ENCODE data around the gene PLEKHG5. TPM values are rescaled to one million over a fixed set of nuclear protein-coding genes. Genes with fewer than 3 reads are reported as not detected.

Gene PLEKHG5
- total and polyA plus RNA-seq, 10 of the 15 experiments (the other 5 are each of a cell fraction or from before 2014, with no cell fraction given), result 0.04 to 1.1 (median 0.18) TPM; not detected in 1

DNA sequence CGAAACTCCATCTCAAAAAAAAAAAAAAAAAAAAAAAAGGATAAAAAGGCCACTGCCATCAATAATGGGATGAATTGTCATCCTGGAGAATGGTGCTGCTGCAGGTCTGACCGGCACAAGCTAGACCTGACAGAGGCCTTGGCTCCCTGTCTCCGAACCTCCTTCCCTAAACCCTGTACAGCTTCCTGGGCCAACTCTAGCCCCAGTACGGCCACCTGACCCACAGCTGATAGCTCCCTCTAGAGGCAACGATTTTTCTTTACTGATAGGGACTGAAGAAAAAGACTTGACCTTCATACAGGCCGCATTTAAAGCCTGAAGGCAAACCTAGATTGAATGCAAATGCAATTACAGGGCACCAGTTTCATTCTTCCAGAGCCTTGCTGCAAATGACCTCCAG lies 32.1 kb upstream of the PLEKHG5 start:
- no peaks in the 10 kb centered on the region for H3K27me3 ChIP-seq (replicated peaks in 1 of 2; ENCODE audit: control insufficient read depth in 2 of 2, insufficient read depth in 2 of 2, low read length in 1 of 2)
- no peak overlapping the region for H3K4me2 ChIP-seq (ENCODE audit: control insufficient read depth, insufficient read depth)
- FAIRE-seq (no peak), ATAC-seq (peak; percentile 71), DNase-seq (ENCODE audit: low read depth, low spot score) (no peak)
- TF ChIP-seq RAD21 (IDR thresholded peaks at IDR 0.05; ENCODE audit: insufficient read depth, low read depth, low read length), result 0 out of 2 replicates have a peak, but pooled peaks have one; percentile 23
- no peak for TF ChIP-seq SREBF1 (IDR thresholded peaks at IDR 0.05; ENCODE audit: low read length)
- TF ChIP-seq, protein P1, sequence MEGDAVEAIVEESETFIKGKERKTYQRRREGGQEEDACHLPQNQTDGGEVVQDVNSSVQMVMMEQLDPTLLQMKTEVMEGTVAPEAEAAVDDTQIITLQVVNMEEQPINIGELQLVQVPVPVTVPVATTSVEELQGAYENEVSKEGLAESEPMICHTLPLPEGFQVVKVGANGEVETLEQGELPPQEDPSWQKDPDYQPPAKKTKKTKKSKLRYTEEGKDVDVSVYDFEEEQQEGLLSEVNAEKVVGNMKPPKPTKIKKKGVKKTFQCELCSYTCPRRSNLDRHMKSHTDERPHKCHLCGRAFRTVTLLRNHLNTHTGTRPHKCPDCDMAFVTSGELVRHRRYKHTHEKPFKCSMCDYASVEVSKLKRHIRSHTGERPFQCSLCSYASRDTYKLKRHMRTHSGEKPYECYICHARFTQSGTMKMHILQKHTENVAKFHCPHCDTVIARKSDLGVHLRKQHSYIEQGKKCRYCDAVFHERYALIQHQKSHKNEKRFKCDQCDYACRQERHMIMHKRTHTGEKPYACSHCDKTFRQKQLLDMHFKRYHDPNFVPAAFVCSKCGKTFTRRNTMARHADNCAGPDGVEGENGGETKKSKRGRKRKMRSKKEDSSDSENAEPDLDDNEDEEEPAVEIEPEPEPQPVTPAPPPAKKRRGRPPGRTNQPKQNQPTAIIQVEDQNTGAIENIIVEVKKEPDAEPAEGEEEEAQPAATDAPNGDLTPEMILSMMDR (IDR thresholded peaks at IDR 0.05 in 2 of 3, conservative IDR thresholded peaks at IDR 0.05 in 1 of 3; ENCODE audit: control insufficient read depth in 2 of 3, extremely low read depth in 1 of 3, insufficient read depth in 1 of 3, low read depth in 3 of 3, low read length in 3 of 3), result peak; percentile 31 to 47 (median 35); a peak in 4 of 6 replicates
- TF ChIP-seq, protein P2, sequence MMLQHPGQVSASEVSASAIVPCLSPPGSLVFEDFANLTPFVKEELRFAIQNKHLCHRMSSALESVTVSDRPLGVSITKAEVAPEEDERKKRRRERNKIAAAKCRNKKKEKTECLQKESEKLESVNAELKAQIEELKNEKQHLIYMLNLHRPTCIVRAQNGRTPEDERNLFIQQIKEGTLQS (IDR thresholded peaks at IDR 0.05; ENCODE audit: borderline replicate concordance, extremely low read depth, low read depth, low read length), result no peak
- TF ChIP-seq DPF2 (IDR thresholded peaks at IDR 0.05), result no peak
- no peaks in the 10 kb centered on the region for H3K4me1 ChIP-seq (ENCODE audit: control insufficient read depth, insufficient read depth, low read length)
- no TSS peak for BruUV-seq (replicated peaks)
- intact Hi-C loops (cut with micrococcal nuclease; ENCODE audit: unreplicated experiment), result no loop called here
- no peaks in the 10 kb centered on the region for H3K79me2 ChIP-seq (ENCODE audit: control insufficient read depth, insufficient read depth, low read length)
- POLR2A ChIA-PET, result interaction anchor here (0.8 kb wide), 2 partner anchors 32 to 33 kb away, joined by 3 to 5 read pairs; partner anchors contain the start of gene PLEKHG5
- WGBS (ENCODE audit: insufficient coverage, insufficient replicate concordance, low lambda C conversion rate, missing lambda C conversion rate), result 50% methylated on average over 4 of the region's 6 CpGs
- no peak overlapping the region for H2AFZ ChIP-seq (ENCODE audit: control insufficient read depth, low read depth, low read length)
- H3K27ac ChIP-seq (ENCODE audit: control insufficient read depth, insufficient read depth), result no peak overlapping the region
- H3K4me3 ChIP-seq, result no peak overlapping the region
- CTCF ChIA-PET, result interaction anchor here (0.6 to 5.0 kb wide), 11 partner anchors 10 to 123 kb away, joined by 3 to 24 read pairs (median 6); partner anchors contain the start of gene NOL9
- in situ Hi-C loops (cut with MboI), result no loop called here
- no peaks in the 10 kb centered on the region for H3K9me3 ChIP-seq (replicated peaks; ENCODE audit: control insufficient read depth, insufficient read depth, low read length)
- RAD21 ChIA-PET (ENCODE audit: unreplicated experiment), result no interaction called here
- SMC1A ChIA-PET (ENCODE audit: uncharacterized antibody, unreplicated experiment), result interaction anchor here (0.8 kb wide), 1 partner anchor 32 kb away, joined by 3 read pairs; the partner anchor contains the start of gene PLEKHG5
- H4K20me1 ChIP-seq (ENCODE audit: control insufficient read depth, insufficient read depth), result no peaks in the 10 kb centered on the region
- H3K9ac ChIP-seq (ENCODE audit: control insufficient read depth, insufficient read depth, low read length), result no peak overlapping the region
- H3K36me3 ChIP-seq (ENCODE audit: control insufficient read depth in 2 of 2, insufficient read depth in 2 of 2, low read length in 1 of 2), result peaks cover 11 to 20% of the 10 kb centered on the region in 2 experiments

All from GM12878 (cell line).